ENCODE results near the gene ZNRF1. TPM values are rescaled to one million over a fixed set of nuclear protein-coding genes. Genes with fewer than 3 reads are reported as not detected.

Gene ZNRF1
- total and polyA plus RNA-seq, 10 of the 15 experiments (the other 5 are each of a cell fraction or from before 2014, with no cell fraction given), result 5.8 to 25.9 (median 14.3) TPM

DNA sequence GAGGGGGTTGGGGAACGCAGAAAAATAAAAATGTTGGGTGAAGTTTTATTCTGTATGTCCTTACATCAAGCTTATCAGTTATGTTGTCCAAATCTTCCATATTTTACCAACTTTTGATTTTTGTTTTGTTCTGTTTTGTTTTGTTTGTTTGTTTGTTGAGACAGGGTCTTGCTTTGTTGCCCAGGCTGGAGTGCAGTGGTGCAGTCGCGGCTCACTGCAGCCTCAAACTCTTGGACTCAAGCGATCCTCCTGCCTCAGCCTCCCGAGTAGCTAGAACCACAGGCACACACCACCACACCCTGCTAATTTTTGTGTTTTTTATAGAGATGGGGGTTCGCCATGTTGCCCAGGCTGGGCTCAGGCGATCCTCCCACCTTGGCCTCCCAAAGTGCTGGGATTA, 20.8 kb downstream of the ZNRF1 start (continued):
- TF ChIP-seq, protein P1, sequence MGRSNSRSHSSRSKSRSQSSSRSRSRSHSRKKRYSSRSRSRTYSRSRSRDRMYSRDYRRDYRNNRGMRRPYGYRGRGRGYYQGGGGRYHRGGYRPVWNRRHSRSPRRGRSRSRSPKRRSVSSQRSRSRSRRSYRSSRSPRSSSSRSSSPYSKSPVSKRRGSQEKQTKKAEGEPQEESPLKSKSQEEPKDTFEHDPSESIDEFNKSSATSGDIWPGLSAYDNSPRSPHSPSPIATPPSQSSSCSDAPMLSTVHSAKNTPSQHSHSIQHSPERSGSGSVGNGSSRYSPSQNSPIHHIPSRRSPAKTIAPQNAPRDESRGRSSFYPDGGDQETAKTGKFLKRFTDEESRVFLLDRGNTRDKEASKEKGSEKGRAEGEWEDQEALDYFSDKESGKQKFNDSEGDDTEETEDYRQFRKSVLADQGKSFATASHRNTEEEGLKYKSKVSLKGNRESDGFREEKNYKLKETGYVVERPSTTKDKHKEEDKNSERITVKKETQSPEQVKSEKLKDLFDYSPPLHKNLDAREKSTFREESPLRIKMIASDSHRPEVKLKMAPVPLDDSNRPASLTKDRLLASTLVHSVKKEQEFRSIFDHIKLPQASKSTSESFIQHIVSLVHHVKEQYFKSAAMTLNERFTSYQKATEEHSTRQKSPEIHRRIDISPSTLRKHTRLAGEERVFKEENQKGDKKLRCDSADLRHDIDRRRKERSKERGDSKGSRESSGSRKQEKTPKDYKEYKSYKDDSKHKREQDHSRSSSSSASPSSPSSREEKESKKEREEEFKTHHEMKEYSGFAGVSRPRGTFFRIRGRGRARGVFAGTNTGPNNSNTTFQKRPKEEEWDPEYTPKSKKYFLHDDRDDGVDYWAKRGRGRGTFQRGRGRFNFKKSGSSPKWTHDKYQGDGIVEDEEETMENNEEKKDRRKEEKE (IDR thresholded peaks at IDR 0.05), result no peak

DNA sequence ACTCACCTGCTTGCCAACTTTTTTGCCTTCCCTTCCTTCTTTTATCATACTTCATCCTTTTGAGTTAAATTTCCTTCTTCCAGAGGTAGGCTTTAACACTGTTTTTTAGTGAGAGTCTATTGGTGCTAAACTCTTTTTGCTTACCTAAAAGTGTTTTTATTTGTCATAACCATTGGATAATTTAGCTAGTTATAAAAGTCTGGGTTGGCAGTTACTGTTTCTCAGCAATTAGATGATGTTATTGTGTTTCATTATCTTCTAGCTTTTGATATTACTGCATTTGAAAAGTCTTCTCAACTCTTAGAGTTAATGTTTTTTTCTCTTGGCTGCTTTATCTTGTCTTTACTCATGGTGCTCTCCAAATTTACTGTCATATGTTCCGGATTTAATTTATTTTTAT, 22.6 kb downstream of the ZNRF1 start:
- Histone ChIP-seq H3K79me2 (ENCODE audit: control insufficient read depth, insufficient read depth, low read length) (peaks cover 21% of the 10 kb centered on the region), H2AFZ (ENCODE audit: control insufficient read depth, low read depth, low read length) (no peak overlapping the region), H4K20me1 (ENCODE audit: control insufficient read depth, insufficient read depth) (no peaks in the 10 kb centered on the region), H3K27ac (ENCODE audit: control insufficient read depth, insufficient read depth) (no peak overlapping the region), H3K4me1 (ENCODE audit: control insufficient read depth, insufficient read depth, low read length) (peaks cover 22% of the 10 kb centered on the region), H3K9ac (ENCODE audit: control insufficient read depth, insufficient read depth, low read length) (no peak overlapping the region), H3K4me3 (no peak overlapping the region), H3K4me2 (ENCODE audit: control insufficient read depth, insufficient read depth) (no peak overlapping the region), H3K9me3 (replicated peaks; ENCODE audit: control insufficient read depth, insufficient read depth, low read length) (peaks cover 9% of the 10 kb centered on the region; the same call in 2 of the 3 replicates), H3K36me3 (ENCODE audit: control insufficient read depth in 2 of 2, insufficient read depth in 2 of 2, low read length in 1 of 2) (no peaks in the 10 kb centered on the region), H3K27me3 (replicated peaks in 1 of 2; ENCODE audit: control insufficient read depth in 2 of 2, insufficient read depth in 2 of 2, low read length in 1 of 2) (no peaks in the 10 kb centered on the region)
- DNase-seq (ENCODE audit: low read depth, low spot score) (no peak), FAIRE-seq (no peak), ATAC-seq (no peak)
- RAD21 ChIA-PET (ENCODE audit: unreplicated experiment), result no interaction called here
- WGBS (ENCODE audit: insufficient coverage, insufficient replicate concordance, low lambda C conversion rate, missing lambda C conversion rate), result 93% methylated on average over 1 of the region's 1 CpG
- CTCF ChIA-PET, result interaction anchor here (0.6 kb wide), 1 partner anchor 31 kb away, joined by 3 read pairs; no protein-coding TSS in a partner anchor
- BruUV-seq (replicated peaks), result no TSS peak
- no peak for TF ChIP-seq CHD4 (IDR thresholded peaks at IDR 0.05)
- TF ChIP-seq IKZF2 (IDR thresholded peaks at IDR 0.05), result no peak
- TF ChIP-seq TARDBP (IDR thresholded peaks at IDR 0.05; ENCODE audit: borderline replicate concordance), result no peak
- no peak for TF ChIP-seq TCF12 (IDR thresholded peaks at IDR 0.05; ENCODE audit: low read depth, low read length)
- TF ChIP-seq EP300 (IDR thresholded peaks at IDR 0.05; ENCODE audit: borderline replicate concordance in 1 of 2, control insufficient read depth in 1 of 2, low read depth in 2 of 2, low read length in 2 of 2), result no peak
- no peak for TF ChIP-seq BMI1 (IDR thresholded peaks at IDR 0.05; ENCODE audit: borderline replicate concordance)
- no peak for TF ChIP-seq ASH2L (IDR thresholded peaks at IDR 0.05; ENCODE audit: borderline replicate concordance, low read depth)
- no peak for TF ChIP-seq ZSCAN29 (IDR thresholded peaks at IDR 0.05)
- no peak for TF ChIP-seq SMAD5 (IDR thresholded peaks at IDR 0.05; ENCODE audit: low read depth)
- TF ChIP-seq, protein P2, sequence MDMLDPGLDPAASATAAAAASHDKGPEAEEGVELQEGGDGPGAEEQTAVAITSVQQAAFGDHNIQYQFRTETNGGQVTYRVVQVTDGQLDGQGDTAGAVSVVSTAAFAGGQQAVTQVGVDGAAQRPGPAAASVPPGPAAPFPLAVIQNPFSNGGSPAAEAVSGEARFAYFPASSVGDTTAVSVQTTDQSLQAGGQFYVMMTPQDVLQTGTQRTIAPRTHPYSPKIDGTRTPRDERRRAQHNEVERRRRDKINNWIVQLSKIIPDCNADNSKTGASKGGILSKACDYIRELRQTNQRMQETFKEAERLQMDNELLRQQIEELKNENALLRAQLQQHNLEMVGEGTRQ (IDR thresholded peaks at IDR 0.05; ENCODE audit: borderline replicate concordance, low read depth, low read length), result no peak
- SMC1A ChIA-PET (ENCODE audit: uncharacterized antibody, unreplicated experiment), result no interaction called here
- POLR2A ChIA-PET, result interaction anchor here (0.9 kb wide), 1 partner anchor 8 kb away, joined by 3 read pairs; no protein-coding TSS in a partner anchor
- intact Hi-C loops (cut with micrococcal nuclease; ENCODE audit: unreplicated experiment), result no loop called here
- in situ Hi-C loops (cut with MboI), result no loop called here

Data from GM12878 (cell line).